HG03442 (cell line): Measurements from ENCODE around the gene TMEM217.
A peak's percentile ranks its signal among the peaks of the same experiment; 100 is the strongest.

ENCODE experiments used
- ATAC-seq: cut with Tn5 transposase; IDR thresholded peaks from one replicate; pipeline ENCODE4 v1.9.1; 2021; ENCODE audit warnings: mild to moderate bottlenecking, moderate library complexity; ENCODE audit not compliant: unreplicated experiment

The TMEM217 gene

GRCh38 chr6:37170273-37171200 is 87.4 kb downstream of the TMEM217 start:
- ATAC-seq, result peak; percentile 11

GRCh38 chr6:37169496-37170272 is 88.3 kb downstream of the TMEM217 start, which contains the start of gene PIM1:
TSS of gene PIM1 (plus strand) at chr6:37170152. CDS start at chr6:37170576, 424 bp downstream.
- peak; percentile 69 for ATAC-seq

- no peak for ATAC-seq
Measured at GRCh38 chr6:37168811-37169495, 89.0 kb downstream of the TMEM217 start.

GRCh38 chr6:37168163-37168758 is 89.7 kb downstream of the TMEM217 start:
- no peak for ATAC-seq

- ATAC-seq, result no peak
Measured at GRCh38 chr6:37162740-37163139, 95.2 kb downstream of the TMEM217 start.
